NCI-H446 (cell line): ENCODE results near the gene TYROBP.
A peak's percentile ranks its signal among the peaks of the same experiment; 100 is the strongest.
"Not testable (repeated sequence)": the region's sequence is repeated elsewhere in the genome, so short reads cannot be mapped to it uniquely, and the experiment has no call there.

Experiments
- DNase-seq, 2 experiments: peaks; one replicate each; lab custom pipeline; 2025; lab: John Stamatoyannopoulos, UW

Gene TYROBP

GRCh38 chr19:35931874-35932202 is 23.7 kb upstream of the TYROBP start:
- DNase-seq = no peak

DNA sequence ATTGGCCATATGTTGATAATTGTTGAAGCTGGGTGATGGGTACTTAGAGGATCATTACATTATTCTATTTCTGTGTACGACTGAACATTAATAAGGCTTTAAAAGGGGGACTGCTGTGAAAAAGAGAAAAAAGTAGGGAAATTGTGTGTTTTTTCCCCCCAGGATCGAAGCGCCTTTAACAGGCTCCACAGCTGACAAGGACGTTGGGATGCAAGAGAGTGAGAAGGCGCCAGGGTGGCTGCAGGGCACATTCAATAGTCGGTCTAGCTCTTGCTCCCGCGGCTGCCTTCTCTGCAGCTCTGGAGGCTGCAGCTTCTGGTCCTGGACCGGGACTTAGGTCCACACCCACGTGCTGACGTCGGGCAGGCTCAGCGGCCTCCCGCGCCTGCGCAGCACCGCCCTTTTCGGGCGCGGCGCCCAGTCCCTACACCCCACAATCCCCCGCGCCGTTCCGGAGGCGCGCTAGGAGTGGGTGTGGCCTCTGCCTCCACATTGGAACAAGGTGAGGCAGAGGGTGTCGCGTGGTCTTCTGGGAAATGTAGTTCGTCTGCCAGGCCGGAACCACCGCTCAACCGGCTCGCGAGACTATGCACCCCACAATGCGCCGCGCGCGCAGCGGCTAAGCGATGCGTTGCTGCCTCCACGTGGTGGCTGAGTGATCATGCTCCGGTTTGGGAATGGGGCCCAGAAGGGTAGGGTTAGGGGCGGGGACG is 23.2 kb upstream of the TYROBP start:
- peak; percentile 98 to 100 for DNase-seq

- no peak for DNase-seq
Observed at GRCh38 chr19:35929876-35930275, 21.8 kb upstream of the TYROBP start.

- no peak for DNase-seq
Observed at GRCh38 chr19:35928507-35928906, 20.4 kb upstream of the TYROBP start.

DNA sequence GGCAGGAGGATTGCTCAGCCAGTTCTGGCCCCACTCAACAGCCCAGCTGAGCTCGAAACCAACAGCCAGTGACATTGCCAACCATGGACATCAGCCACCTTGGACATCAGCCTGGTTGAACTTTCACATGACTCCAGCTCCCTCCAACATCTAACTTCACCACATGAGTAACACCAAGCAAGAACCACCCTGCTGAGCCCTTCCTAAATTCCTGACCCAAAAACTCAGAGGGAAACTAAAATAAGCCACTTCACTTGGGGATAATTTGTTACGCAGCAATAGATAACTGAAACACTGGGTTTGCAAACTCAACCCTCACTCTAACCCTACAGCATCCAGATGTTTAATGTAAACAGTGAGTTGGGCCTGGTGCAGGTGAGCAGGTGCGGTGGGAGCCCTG is 17.4 kb upstream of the TYROBP start:
- no peak for DNase-seq

GRCh38 chr19:35921012-35921411 is 12.9 kb upstream of the TYROBP start:
- DNase-seq = no peak

DNA sequence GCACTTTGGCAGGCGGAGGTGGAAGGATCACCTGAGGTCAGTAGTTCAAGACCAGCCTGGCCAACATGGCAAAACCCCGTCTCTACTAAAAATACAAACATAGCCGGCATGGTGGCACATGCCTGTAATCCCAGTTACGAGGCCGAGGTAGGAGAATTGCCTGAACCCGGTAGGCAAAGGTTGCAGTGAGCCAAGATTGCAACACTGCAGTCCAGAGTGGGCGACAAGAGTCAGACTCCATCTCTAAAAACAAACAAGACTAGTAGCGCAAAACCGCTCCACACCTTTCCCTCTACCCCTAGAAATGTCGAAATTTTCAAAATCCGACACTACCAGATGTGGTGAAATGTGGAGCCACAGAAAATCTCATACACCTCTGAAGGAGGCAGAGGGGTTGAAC is 11.2 kb upstream of the TYROBP start:
- no peak for DNase-seq

DNA sequence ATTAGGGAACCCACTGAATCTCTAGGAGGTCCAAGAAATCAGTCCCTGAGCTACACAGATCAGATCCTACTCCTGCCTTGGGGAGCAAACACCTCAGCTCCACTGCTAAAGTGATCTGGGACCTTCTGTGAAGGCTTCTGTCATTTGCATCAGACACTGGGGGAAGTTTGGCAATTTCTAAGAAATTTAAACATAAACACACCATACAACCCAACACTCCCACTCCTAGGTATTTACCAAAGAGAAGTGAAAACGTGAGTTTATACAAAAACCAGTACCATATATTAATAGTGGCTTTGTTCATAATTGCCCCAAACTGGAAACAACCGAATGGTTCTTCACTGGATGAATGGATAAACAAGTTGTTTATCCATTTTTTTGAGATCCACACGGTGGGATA is 7.3 kb upstream of the TYROBP start:
- no peak for DNase-seq

DNA sequence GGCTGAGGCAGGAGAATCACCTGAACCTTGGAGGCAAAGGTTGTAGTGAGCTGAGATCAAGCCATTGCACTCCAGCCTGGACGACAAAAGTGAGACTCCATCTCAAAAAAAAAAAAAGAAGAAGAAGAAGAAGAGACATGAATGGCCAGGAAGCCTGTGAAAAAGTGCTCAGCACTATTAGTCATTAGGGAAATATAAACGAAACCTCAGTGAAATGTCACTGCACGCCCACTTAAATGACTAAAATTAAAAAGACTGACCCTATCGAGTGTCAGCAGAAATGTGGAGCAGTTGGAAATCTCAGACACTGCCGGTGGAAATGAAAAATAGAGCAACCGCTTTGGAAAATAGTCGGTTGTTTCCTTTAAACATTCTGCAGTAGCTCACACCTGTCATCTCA is 5.5 kb upstream of the TYROBP start:
- DNase-seq = no peak

- DNase-seq = no peak
Observed at GRCh38 chr19:35911790-35912189, 3.7 kb upstream of the TYROBP start.

- no peak for DNase-seq
Observed at GRCh38 chr19:35911173-35911572, 3.1 kb upstream of the TYROBP start.

GRCh38 chr19:35910355-35910754 is 2.3 kb upstream of the TYROBP start:
- not testable (repeated sequence) for DNase-seq

DNA sequence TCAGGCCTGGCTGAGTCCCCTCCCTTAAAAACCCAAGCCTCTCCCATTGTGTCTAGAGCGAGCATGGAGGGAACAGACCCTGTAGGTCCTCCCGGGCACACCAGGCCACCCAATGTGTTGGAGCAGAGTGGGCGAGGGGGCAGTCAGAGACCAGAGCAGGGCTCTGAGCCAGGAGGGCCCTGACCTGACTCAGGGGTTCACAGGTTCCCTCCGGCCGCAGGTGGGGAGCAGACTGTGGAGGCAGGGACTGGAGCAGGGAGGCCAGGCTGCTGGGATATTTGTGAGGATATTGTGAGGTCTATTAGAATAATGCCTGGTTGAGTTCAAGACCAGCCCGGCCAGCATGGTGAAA is 1.6 kb upstream of the TYROBP start:
- DNase-seq = no peak

DNA sequence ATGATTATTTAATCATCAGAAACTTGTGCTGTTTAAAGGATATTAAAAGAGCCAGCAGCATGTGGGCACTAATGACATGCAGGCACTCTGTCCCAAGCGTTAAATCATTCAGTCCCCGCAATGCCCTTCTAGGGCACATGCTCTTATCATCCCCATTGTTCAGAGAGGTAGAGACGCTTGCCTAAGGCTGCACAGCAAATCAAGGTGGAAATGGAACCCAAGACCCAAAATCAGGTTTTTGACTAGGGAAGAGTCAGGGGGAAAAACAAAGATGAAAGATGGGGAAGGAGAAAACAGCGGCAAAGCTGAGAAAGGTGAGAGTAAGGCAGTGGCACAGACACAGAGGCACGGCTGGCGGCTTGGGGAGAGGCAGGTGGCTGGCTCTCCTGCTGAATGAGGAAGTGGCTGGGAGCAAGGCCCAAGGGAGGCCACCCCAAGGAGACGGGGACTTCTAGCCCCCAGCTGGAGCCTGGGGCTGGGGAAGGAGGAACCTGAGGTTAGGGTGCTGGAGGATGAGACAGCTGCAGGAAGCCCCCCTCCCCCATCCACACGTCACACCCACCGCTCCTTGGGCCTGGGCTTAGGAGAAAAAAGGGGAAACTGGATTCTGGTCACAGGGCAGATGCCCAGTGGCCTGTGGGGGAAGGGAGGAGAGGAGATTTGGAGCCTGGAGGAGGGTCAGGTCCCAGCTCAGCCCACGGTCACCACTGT is 1.0 kb upstream of the TYROBP start:
- DNase-seq = no peak

GRCh38 chr19:35907377-35907745 is 734 bp downstream of the TYROBP start:
- no peak for DNase-seq

DNA sequence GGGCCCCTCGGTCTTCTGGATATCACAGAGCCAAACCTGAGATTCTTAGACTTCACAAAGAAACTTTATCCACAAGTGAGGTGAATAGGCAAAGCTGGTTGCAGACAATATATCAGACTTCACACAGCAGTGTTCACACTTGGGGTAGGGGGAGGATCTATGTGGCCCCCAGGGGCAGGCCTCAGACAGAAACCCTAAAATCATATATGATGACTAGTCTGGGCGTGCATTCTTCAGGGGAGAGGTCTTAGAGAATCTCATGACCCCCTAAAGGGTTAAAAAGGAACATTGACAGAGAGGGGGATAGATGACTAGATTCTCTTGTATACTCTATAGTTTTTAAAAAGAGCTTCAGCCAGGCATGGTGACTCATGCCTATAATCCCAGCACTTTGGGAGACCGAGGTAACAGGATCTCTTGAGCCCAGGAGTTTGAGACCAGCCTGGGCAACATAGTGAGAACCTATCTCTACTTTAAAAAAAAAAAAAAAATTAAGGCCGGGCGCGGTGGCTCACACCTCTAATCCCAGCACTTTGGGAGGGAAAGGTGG is 2.8 kb downstream of the TYROBP start:
- no peak for DNase-seq

- no peak for DNase-seq
Observed at GRCh38 chr19:35904311-35905068, 3.6 kb downstream of the TYROBP start.

DNA sequence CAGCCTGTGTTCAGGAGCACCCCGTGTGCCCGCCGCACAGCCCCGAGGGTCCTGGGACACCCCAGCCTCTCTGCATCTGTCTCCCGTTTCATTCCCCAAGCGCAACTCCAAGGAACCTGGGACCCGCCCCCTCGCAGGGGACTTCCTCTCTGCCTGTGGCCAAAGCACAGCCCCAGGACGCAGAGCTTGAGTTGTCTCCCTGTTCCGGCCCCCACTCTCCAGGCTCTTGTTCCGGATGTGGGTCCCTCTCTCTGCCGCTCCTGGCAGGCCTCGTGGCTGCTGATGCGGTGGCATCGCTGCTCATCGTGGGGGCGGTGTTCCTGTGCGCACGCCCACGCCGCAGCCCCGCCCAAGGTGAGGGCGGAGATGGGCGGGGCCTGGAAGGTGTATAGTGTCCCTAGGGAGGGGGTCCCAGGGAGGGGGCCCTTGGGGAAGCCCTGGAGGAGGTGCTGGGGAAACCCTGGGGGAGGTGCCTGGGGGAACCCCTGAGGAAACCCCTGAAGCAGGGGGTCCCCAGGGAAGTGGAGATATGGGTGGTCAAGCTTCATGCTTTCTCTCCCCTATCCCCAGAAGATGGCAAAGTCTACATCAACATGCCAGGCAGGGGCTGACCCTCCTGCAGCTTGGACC is 4.4 kb downstream of the TYROBP start:
- DNase-seq = no peak

GRCh38 chr19:35902870-35903475 is 5.1 kb downstream of the TYROBP start:
- no peak for DNase-seq

- no peak for DNase-seq
Observed at GRCh38 chr19:35901854-35902661, 6.0 kb downstream of the TYROBP start, which contains the start of gene HCST. TSS of gene HCST (plus strand) at chr19:35902529. CDS start at chr19:35902594, 65 bp downstream.

- DNase-seq = no peak
Observed at GRCh38 chr19:35901055-35901644, 6.9 kb downstream of the TYROBP start.
